ENCODE measurements around the gene ZBTB43.

DNA sequence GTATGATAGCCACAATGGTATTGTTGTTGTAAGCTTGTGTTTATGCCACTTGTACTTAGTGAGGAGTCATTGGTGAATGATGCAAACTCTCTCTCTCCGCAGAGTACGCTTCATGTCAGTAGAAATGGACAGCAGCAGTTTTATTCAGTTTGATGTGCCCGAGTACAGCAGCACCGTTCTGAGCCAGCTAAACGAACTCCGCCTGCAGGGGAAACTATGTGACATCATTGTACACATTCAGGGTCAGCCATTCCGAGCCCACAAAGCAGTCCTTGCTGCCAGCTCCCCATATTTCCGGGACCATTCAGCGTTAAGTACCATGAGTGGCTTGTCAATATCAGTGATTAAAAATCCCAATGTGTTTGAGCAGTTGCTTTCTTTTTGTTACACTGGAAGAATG lies 74.4 kb downstream of the ZBTB43 start:
- TF ChIP-seq CTCF (IDR thresholded peaks at IDR 0.05 in 8 of 11, conservative IDR thresholded peaks at IDR 0.05 in 3 of 11) (no peak), POLR2A (IDR thresholded peaks at IDR 0.05) (no peak)

Measured in spleen (tissue), 7 donors.